HCT116 (cell line): ENCODE data around the gene NFATC1. TPM values are rescaled to one million over a fixed set of nuclear protein-coding genes. Genes with fewer than 3 reads are reported as not detected.

ENCODE experiments used
- ATAC-seq: fragments of 200-7000 bp; cut with Tn5 transposase; 2 replicates; pipeline ENCODE4 v1.9.1; 2020; ENCODE audit warnings: mild to moderate bottlenecking, moderate library complexity
- BruUV-seq: library from RNA; stranded (reverse); fragments of 400-500 nt; replicated peaks from 2 replicates; lab custom pipeline; 2021; lab: Mats Ljungman, UMichigan
- CTCF ChIA-PET: fragments of 300-600 bp; sonication (Branson Sonifier 250); formaldehyde crosslinking; loops from one replicate; lab custom pipeline; 2021; ENCODE audit warnings: antibody characterized with exemption; lab: Charles Lee
- POLR2A ChIA-PET: fragments of 300-600, 350-600 bp; sonication (Branson Sonifier 250); formaldehyde crosslinking; loops from one replicate; lab custom pipeline; 2021; ENCODE audit warnings: antibody characterized with exemption; lab: Charles Lee
- RAD21 ChIA-PET, 2 experiments: fragments of 300-600 bp; sonication (Branson Sonifier 250); formaldehyde crosslinking; loops; one replicate each; lab custom pipeline; 2023; ENCODE audit warnings: low total read pairs in 2 of 2; ENCODE audit not compliant: uncharacterized antibody in 2 of 2, unreplicated experiment in 2 of 2, low non-redundant PET in 1 of 2; lab: Charles Lee
- DNase-seq: peaks from one replicate; pipeline ENCODE4 v3.0.0-alpha.2; 2010; ENCODE audit warnings: low read depth, low spot score
- H2AFZ ChIP-seq: fragments of 200-600 bp; shearing (Covaris generic), sonication (generic); 2 replicates; pipeline ENCODE4 v1.6.1; 2017; ENCODE audit warnings: low read depth, mixed run types, mixed read lengths, antibody characterized with exemption, low read length; ENCODE audit not compliant: poor library complexity, severe bottlenecking
- H3K27ac ChIP-seq: 2 replicates; pipeline ENCODE4 v1.5.1; 2012; ENCODE audit warnings: low read depth, low read length
- H3K27me3 ChIP-seq: fragments of 200-600 bp; sonication (generic); 2 replicates; pipeline ENCODE4 v1.6.1; 2016; ENCODE audit warnings: mixed run types, low read length, mixed read lengths; ENCODE audit not compliant: insufficient read depth
- H3K36me3 ChIP-seq, 2 experiments: fragments of 200-500 bp in 1 of 2; fragments of 200-600 bp in 1 of 2; sonication (Bioruptor generic) in 1 of 2; sonication (generic) in 1 of 2; 2 replicates each; pipeline versions ENCODE4 v1.5.1 to v1.6.1; 2014 to 2016; ENCODE audit warnings: low read length in 2 of 2, inconsistent platforms in 1 of 2, mixed read lengths in 1 of 2, mixed run types in 1 of 2; ENCODE audit not compliant: insufficient read depth in 2 of 2, control insufficient read depth in 1 of 2
- H3K4me1 ChIP-seq, 2 experiments: fragments of 200-600 bp in 1 of 2; sonication (generic) in 1 of 2; 2 replicates each; pipeline versions ENCODE4 v1.5.1 to v1.6.1; 2012 to 2017; ENCODE audit warnings: low read length in 2 of 2, inconsistent platforms in 1 of 2, mild to moderate bottlenecking in 1 of 2, mixed read lengths in 1 of 2, mixed run types in 1 of 2, moderate library complexity in 1 of 2; ENCODE audit not compliant: insufficient read depth in 2 of 2, control insufficient read depth in 1 of 2
- H3K4me2 ChIP-seq: fragments of 200-600 bp; sonication (generic); 2 replicates; pipeline ENCODE4 v1.6.1; 2017; ENCODE audit warnings: mixed run types, low read length, mixed read lengths
- H3K4me3 ChIP-seq, 2 experiments: fragments of 200-600 bp in 1 of 2; sonication (generic) in 1 of 2; replicated peaks in 1 of 2; 2 replicates each; pipeline ENCODE4 v1.5.1; 2011 to 2016; ENCODE audit warnings: low read length in 2 of 2, control low read depth in 1 of 2, low read depth in 1 of 2, mild to moderate bottlenecking in 1 of 2, mixed read lengths in 1 of 2, mixed run types in 1 of 2
- H3K79me2 ChIP-seq: fragments of 200-600 bp; sonication (generic); 2 replicates; pipeline ENCODE4 v1.6.1; 2017; ENCODE audit warnings: mild to moderate bottlenecking, mixed run types, low read length, moderate library complexity, mixed read lengths; ENCODE audit not compliant: insufficient read depth
- H3K9ac ChIP-seq: fragments of 200-600 bp; sonication (generic); 2 replicates; pipeline ENCODE4 v1.6.1; 2016; ENCODE audit warnings: low read length, mixed read lengths
- H3K9me2 ChIP-seq: fragments of 200-600 bp; sonication (generic), shearing (Covaris generic); 2 replicates; pipeline ENCODE4 v1.6.1; 2017; ENCODE audit warnings: mixed run types, mild to moderate bottlenecking, moderate library complexity; ENCODE audit not compliant: insufficient read depth
- H3K9me3 ChIP-seq, 2 experiments: fragments of 200-500 bp in 1 of 2; fragments of 200-600 bp in 1 of 2; sonication (Bioruptor generic) in 1 of 2; sonication (generic) in 1 of 2; 2 replicates each; pipeline ENCODE4 v1.6.1; 2014 to 2017; ENCODE audit warnings: low read length in 2 of 2, mixed read lengths in 2 of 2, inconsistent platforms in 1 of 2, low read depth in 1 of 2, mild to moderate bottlenecking in 1 of 2, mixed run types in 1 of 2, moderate library complexity in 1 of 2; ENCODE audit not compliant: control insufficient read depth in 1 of 2, insufficient read depth in 1 of 2
- H4K20me1 ChIP-seq: fragments of 200-600 bp; sonication (generic), shearing (Covaris generic); 2 replicates; pipeline ENCODE4 v1.6.1; 2017; ENCODE audit warnings: mixed run types, mild to moderate bottlenecking, moderate library complexity; ENCODE audit not compliant: insufficient read depth
- CTCF ChIP-seq, 3 experiments: fragments of 200-600 bp in 1 of 3; sonication (generic) in 1 of 3; IDR thresholded peaks in 2 of 3; conservative IDR thresholded peaks in 1 of 3; 2 replicates each; pipeline ENCODE4 v1.5.1; 2012 to 2017; ENCODE audit warnings: low read depth in 2 of 3, low read length in 2 of 3, antibody characterized with exemption in 1 of 3, borderline replicate concordance in 1 of 3, control low read depth in 1 of 3, mild to moderate bottlenecking in 1 of 3, mixed read lengths in 1 of 3, mixed run types in 1 of 3, moderate library complexity in 1 of 3; ENCODE audit not compliant: insufficient read depth in 1 of 3
- EZH2 ChIP-seq: fragments of 200-600 bp; sonication (generic); IDR thresholded peaks from 2 replicates; pipeline ENCODE4 v1.6.1; 2017; ENCODE audit warnings: antibody characterized with exemption, mixed run types
- FOSL1 ChIP-seq: IDR thresholded peaks from 2 replicates; pipeline ENCODE4 v1.6.1; 2012; ENCODE audit warnings: low read depth
- POLR2A ChIP-seq: IDR thresholded peaks from 2 replicates; pipeline ENCODE4 v1.7.0; 2011; ENCODE audit warnings: borderline replicate concordance; ENCODE audit not compliant: insufficient read depth, insufficient read length; ENCODE audit errors: extremely low read depth
- POLR2AphosphoS5 ChIP-seq: IDR thresholded peaks from 2 replicates; pipeline ENCODE4 v1.6.1; 2011; ENCODE audit warnings: mild to moderate bottlenecking, low read depth, low read length, moderate library complexity
- RAD21 ChIP-seq: IDR thresholded peaks from 2 replicates; pipeline ENCODE4 v1.6.1; 2012; ENCODE audit warnings: low read depth, mild to moderate bottlenecking
- REST ChIP-seq: IDR thresholded peaks from 2 replicates; pipeline ENCODE4 v1.6.1; 2012; ENCODE audit warnings: low read depth
- SP1 ChIP-seq: IDR thresholded peaks from 2 replicates; pipeline ENCODE4 v1.6.1; 2012; ENCODE audit warnings: low read depth
- YY1 ChIP-seq: IDR thresholded peaks from 2 replicates; pipeline ENCODE4 v1.6.1; 2011; ENCODE audit warnings: low read length, low read depth, moderate library complexity, mild to moderate bottlenecking; ENCODE audit not compliant: insufficient replicate concordance; ENCODE audit errors: extremely low read depth
- ZBTB33 ChIP-seq: IDR thresholded peaks from 2 replicates; pipeline ENCODE4 v1.6.1; 2011; ENCODE audit warnings: mild to moderate bottlenecking, low read length, moderate library complexity; ENCODE audit not compliant: insufficient replicate concordance; ENCODE audit errors: extremely low read depth
- ZFX ChIP-seq: fragments of 450-650 bp; IDR thresholded peaks from 2 replicates; pipeline ENCODE4 v1.6.1; 2017
- ZNF274 ChIP-seq: fragments of 200-500 bp; sonication (Bioruptor generic); IDR thresholded peaks from 2 replicates; pipeline ENCODE4 v1.6.1; 2014; ENCODE audit warnings: mild to moderate bottlenecking, low read depth, low read length, inconsistent platforms
- intact Hi-C: fragments of 100-400 bp; cut with micrococcal nuclease; formaldehyde crosslinking; loops from 2 replicates; pipeline ENCODE4 v1.10.0; 2022
- total RNA-seq: library from RNA; stranded (reverse); gene quantifications from one replicate; pipeline ENCODE4 v1.2.1, GENCODE V29; 2021; ENCODE audit not compliant: unreplicated experiment

NFATC1 gene
- total RNA-seq, 1 experiment from 2014 or later = 20.8 TPM

GRCh38 chr18:79548621-79548985 lies 152.9 kb downstream of the NFATC1 start:
- ATAC-seq (no peak), DNase-seq (no peak)
- H3K4me2 ChIP-seq = no peak overlapping the region
- ChIA-PET RAD21 (no interaction called here), POLR2A (no interaction called here), CTCF (no interaction called here)
- H3K36me3 ChIP-seq = no peaks in the 10 kb centered on the region
- no peaks in the 10 kb centered on the region for H3K79me2 ChIP-seq
- BruUV-seq = no TSS peak
- no peak overlapping the region for H2AFZ ChIP-seq
- no peaks in the 10 kb centered on the region for H3K9me3 ChIP-seq
- intact Hi-C loops = no loop called here
- H3K4me1 ChIP-seq = peaks cover 2 to 9% of the 10 kb centered on the region in 2 experiments; a peak in 3 of 4 replicates
- H4K20me1 ChIP-seq = no peaks in the 10 kb centered on the region
- H3K27me3 ChIP-seq = no peaks in the 10 kb centered on the region
- H3K9ac ChIP-seq = no peak overlapping the region
- no peak overlapping the region for H3K4me3 ChIP-seq
- no peak overlapping the region for H3K27ac ChIP-seq
- TF ChIP-seq POLR2AphosphoS5 = no peak
- H3K9me2 ChIP-seq = no peaks in the 10 kb centered on the region

GRCh38 chr18:79548986-79549637 lies 153.4 kb downstream of the NFATC1 start:
- BruUV-seq = no TSS peak
- RAD21 ChIA-PET = no interaction called here
- peaks cover 2 to 9% of the 10 kb centered on the region in 2 experiments; a peak in 3 of 4 replicates for H3K4me1 ChIP-seq
- H3K4me2 ChIP-seq = no peak overlapping the region
- no peaks in the 10 kb centered on the region for H4K20me1 ChIP-seq
- no peaks in the 10 kb centered on the region for H3K79me2 ChIP-seq
- no peak overlapping the region for H3K4me3 ChIP-seq
- POLR2A ChIA-PET = no interaction called here
- H2AFZ ChIP-seq = no peak overlapping the region
- CTCF ChIA-PET = no interaction called here
- DNase-seq = no peak
- intact Hi-C loops = no loop called here
- H3K27ac ChIP-seq = no peak overlapping the region
- H3K9ac ChIP-seq = no peak overlapping the region
- H3K36me3 ChIP-seq = no peaks in the 10 kb centered on the region
- no peaks in the 10 kb centered on the region for H3K9me2 ChIP-seq
- no peaks in the 10 kb centered on the region for H3K27me3 ChIP-seq
- H3K9me3 ChIP-seq = no peaks in the 10 kb centered on the region
- ATAC-seq = no peak
- TF ChIP-seq CTCF (IDR thresholded peaks at IDR 0.05 in 2 of 3, conservative IDR thresholded peaks at IDR 0.05 in 1 of 3; ENCODE audit: borderline replicate concordance in 1 of 3, insufficient read depth in 1 of 3, low read depth in 2 of 3, low read length in 2 of 3) (no peak), ZNF274 (no peak), POLR2A (no peak), RAD21 (no peak), SP1 (no peak), FOSL1 (no peak), YY1 (no peak), REST (no peak), ZFX (no peak), EZH2 (no peak), ZBTB33 (no peak)
